HepG2 (cell line): ENCODE results near the gene DQX1. TPM values are rescaled to one million over a fixed set of nuclear protein-coding genes. Genes with fewer than 3 reads are reported as not detected.

ENCODE experiments used
- ARHGAP35 ChIP-seq: sonication (generic); formaldehyde crosslinking; IDR thresholded peaks from 2 replicates; pipeline ENCODE4 v1.9.0; 2022; ENCODE audit warnings: mild to moderate bottlenecking, inconsistent platforms, moderate library complexity, missing genetic modification reagents, borderline replicate concordance
- BHLHE40 ChIP-seq: IDR thresholded peaks from 2 replicates; pipeline ENCODE4 v1.6.1; 2011; ENCODE audit warnings: low read length, improper control_type of control experiment
- FIP1L1 ChIP-seq: fragments of 200-400 bp; formaldehyde crosslinking; IDR thresholded peaks from 2 replicates; pipeline ENCODE4 v1.6.1; 2018; ENCODE audit warnings: low read depth, mild to moderate bottlenecking, low read length, moderate library complexity, borderline replicate concordance; ENCODE audit not compliant: insufficient read depth
- IKZF4 ChIP-seq: sonication (generic); formaldehyde crosslinking; IDR thresholded peaks from 2 replicates; pipeline ENCODE4 v1.5.1; 2020; ENCODE audit warnings: borderline replicate concordance, mild to moderate bottlenecking, low read depth, missing genetic modification reagents; ENCODE audit errors: not compliant biosample characterization
- NFAT5 ChIP-seq: sonication (generic); formaldehyde crosslinking; IDR thresholded peaks from 2 replicates; pipeline ENCODE4 v1.4.0; 2020; ENCODE audit warnings: missing genetic modification reagents
- SSRP1 ChIP-seq: IDR thresholded peaks from 2 replicates; pipeline ENCODE4 v1.6.1; 2016; ENCODE audit warnings: control low read depth
- ZNF180 ChIP-seq: sonication (generic); formaldehyde crosslinking; IDR thresholded peaks from 2 replicates; pipeline ENCODE4 v1.4.0; 2020; ENCODE audit warnings: low read depth, missing genetic modification reagents, borderline replicate concordance
- ZNF431 ChIP-seq: sonication (generic); formaldehyde crosslinking; IDR thresholded peaks from 2 replicates; pipeline ENCODE4 v1.9.0; 2022; ENCODE audit warnings: missing genetic modification reagents, low read depth, mild to moderate bottlenecking, borderline replicate concordance
- ZNF747 ChIP-seq: sonication (generic); formaldehyde crosslinking; IDR thresholded peaks from 2 replicates; pipeline ENCODE4 v1.8.1; 2023; ENCODE audit warnings: missing genetic modification reagents, mild to moderate bottlenecking, borderline replicate concordance
- ZNF878 ChIP-seq: sonication (generic); formaldehyde crosslinking; IDR thresholded peaks from 2 replicates; pipeline ENCODE4 v1.8.1; 2023; ENCODE audit warnings: mild to moderate bottlenecking, missing genetic modification reagents, moderate library complexity
- polyA plus RNA-seq, 8 experiments: library from polyadenylated mRNA; depleted of rRNA in 3 of 8; stranded (reverse) in 7 of 8; unstranded in 1 of 8; fragments of >200 nt; fragmentation: Illumina TruSeq in 4 of 8; extraction: Trizol in 4 of 8; gene quantifications; 2 replicates each; pipeline versions ENCODE4 v1.2.1 to v1.2.3, GENCODE V29; 2011 to 2016; ENCODE audit warnings: low read depth in 4 of 8, missing spikeins in 1 of 8, mixed read lengths in 1 of 8; ENCODE audit not compliant: insufficient read depth in 1 of 8
- total RNA-seq, 5 experiments: library from RNA; depleted of rRNA; stranded (reverse); fragments of >200 nt; fragmentation: Illumina TruSeq; extraction: Trizol; gene quantifications; 2 replicates each; pipeline ENCODE4 v1.2.3, GENCODE V29; 2016; ENCODE audit warnings: low read depth in 1 of 5
- TF ChIP-seq, protein P1 (sequence below): sonication (generic); formaldehyde crosslinking; IDR thresholded peaks from one replicate; pipeline ENCODE4 v1.5.1; 2020; ENCODE audit warnings: mild to moderate bottlenecking, missing genetic modification reagents; ENCODE audit errors: not compliant biosample characterization

The DQX1 gene
- total and polyA plus RNA-seq, 2 of the 13 experiments (the other 11 are each of a cell fraction or from before 2014, with no cell fraction given), result 27.6 to 89.8 TPM

DNA sequence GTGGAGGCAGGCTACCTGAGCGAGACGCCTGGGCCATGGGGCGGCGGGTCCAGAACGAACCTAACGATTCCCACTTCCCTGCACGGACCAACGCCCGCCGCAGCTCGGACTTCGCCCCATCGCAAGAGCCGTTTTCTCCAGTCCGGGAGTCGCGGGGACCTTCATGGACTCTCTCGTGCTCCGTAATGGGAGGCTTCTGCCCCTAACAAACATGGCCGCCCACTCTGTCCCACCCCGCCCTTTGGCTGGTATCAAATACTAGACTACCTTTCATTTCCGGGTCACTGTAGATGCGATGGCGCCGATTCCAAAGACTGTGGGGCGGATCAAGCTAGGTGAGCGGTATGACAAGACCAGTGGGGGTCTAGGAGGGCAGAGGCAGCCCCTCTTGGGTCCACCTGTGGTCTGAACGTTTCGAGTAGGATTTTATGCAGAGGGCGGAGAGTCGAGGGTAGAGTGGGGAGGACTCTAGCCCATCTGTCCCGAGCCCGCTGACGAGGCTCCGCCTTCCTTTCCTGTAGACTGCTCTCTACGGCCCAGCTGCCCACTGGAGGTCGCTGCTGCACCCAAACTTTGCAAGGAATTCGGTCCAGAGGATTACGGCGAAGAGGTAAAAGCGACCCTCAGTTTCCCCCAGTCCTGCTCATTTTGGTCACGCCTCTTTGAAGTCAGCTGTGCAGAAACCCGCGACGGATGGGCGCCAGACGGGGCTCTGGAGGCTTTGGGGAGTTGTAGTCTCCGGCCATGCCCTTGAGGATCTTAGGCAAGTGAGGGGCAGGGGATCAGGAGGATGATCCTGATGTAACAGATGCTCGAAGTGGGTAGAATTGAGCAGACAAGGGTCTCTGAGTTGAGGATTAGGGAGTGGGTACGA lies 43.0 kb downstream of the DQX1 start, which contains the start of the genes CCDC142 and TTC31 (continued):
- TF ChIP-seq NFAT5 (CRISPR knock-in tag) (peak; percentile 43; the same call in 1 of the 2 replicates), ZNF747 (CRISPR knock-in tag) (no peak; the same call in 1 of the 2 replicates), ZNF431 (peak; percentile 75; the same call in 1 of the 2 replicates), FIP1L1 (no peak), ZNF878 (peak; percentile 64; the same call in 1 of the 2 replicates), SSRP1 (CRISPR knock-in tag) (peak; percentile 82; the same call in 1 of the 2 replicates), IKZF4 (CRISPR knock-in tag) (peak; percentile 87), BHLHE40 (no peak), ARHGAP35 (CRISPR knock-in tag) (no peak; the same call in 1 of the 2 replicates), ZNF180 (CRISPR knock-in tag) (no peak)
- TF ChIP-seq, protein P1, sequence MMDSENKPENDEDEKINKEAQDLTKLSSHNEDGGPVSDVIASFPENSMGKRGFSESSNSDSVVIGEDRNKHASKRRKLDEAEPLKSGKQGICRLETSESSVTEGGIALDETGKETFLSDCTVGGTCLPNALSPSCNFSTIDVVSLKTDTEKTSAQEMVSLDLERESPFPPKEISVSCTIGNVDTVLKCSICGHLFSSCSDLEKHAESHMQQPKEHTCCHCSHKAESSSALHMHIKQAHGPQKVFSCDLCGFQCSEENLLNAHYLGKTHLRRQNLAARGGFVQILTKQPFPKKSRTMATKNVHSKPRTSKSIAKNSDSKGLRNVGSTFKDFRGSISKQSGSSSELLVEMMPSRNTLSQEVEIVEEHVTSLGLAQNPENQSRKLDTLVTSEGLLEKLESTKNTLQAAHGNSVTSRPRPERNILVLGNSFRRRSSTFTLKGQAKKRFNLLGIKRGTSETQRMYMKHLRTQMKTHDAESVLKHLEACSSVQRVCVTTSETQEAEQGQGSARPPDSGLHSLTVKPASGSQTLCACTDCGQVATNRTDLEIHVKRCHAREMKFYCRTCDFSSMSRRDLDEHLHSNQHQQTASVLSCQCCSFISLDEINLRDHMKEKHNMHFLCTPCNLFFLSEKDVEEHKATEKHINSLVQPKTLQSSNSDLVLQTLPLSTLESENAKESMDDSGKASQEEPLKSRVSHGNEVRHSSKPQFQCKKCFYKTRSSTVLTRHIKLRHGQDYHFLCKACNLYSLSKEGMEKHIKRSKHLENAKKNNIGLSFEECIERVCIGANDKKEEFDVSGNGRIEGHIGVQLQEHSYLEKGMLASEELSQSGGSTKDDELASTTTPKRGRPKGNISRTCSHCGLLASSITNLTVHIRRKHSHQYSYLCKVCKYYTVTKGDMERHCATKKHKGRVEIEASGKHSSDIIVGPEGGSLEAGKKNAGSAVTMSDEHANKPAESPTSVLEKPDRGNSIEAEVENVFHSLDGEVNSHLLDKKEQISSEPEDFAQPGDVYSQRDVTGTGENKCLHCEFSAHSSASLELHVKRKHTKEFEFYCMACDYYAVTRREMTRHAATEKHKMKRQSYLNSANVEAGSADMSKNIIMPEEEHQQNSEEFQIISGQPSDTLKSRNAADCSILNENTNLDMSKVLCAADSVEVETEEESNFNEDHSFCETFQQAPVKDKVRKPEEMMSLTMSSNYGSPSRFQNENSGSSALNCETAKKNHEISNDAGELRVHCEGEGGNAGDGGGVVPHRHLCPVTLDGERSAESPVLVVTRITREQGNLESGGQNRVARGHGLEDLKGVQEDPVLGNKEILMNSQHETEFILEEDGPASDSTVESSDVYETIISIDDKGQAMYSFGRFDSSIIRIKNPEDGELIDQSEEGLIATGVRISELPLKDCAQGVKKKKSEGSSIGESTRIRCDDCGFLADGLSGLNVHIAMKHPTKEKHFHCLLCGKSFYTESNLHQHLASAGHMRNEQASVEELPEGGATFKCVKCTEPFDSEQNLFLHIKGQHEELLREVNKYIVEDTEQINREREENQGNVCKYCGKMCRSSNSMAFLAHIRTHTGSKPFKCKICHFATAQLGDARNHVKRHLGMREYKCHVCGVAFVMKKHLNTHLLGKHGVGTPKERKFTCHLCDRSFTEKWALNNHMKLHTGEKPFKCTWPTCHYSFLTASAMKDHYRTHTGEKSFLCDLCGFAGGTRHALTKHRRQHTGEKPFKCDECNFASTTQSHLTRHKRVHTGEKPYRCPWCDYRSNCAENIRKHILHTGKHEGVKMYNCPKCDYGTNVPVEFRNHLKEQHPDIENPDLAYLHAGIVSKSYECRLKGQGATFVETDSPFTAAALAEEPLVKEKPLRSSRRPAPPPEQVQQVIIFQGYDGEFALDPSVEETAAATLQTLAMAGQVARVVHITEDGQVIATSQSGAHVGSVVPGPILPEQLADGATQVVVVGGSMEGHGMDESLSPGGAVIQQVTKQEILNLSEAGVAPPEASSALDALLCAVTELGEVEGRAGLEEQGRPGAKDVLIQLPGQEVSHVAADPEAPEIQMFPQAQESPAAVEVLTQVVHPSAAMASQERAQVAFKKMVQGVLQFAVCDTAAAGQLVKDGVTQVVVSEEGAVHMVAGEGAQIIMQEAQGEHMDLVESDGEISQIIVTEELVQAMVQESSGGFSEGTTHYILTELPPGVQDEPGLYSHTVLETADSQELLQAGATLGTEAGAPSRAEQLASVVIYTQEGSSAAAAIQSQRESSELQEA (CRISPR knock-in tag), result peak; percentile 40
